ENCODE measurements around the gene RGS16. TPM values are rescaled to one million over a fixed set of nuclear protein-coding genes. Genes with fewer than 3 reads are reported as not detected.

RGS16 gene
- total and polyA plus RNA-seq, 2 donors (not counting 3 experiments of a cell fraction or from before 2014, with no cell fraction given), result not detected

DNA sequence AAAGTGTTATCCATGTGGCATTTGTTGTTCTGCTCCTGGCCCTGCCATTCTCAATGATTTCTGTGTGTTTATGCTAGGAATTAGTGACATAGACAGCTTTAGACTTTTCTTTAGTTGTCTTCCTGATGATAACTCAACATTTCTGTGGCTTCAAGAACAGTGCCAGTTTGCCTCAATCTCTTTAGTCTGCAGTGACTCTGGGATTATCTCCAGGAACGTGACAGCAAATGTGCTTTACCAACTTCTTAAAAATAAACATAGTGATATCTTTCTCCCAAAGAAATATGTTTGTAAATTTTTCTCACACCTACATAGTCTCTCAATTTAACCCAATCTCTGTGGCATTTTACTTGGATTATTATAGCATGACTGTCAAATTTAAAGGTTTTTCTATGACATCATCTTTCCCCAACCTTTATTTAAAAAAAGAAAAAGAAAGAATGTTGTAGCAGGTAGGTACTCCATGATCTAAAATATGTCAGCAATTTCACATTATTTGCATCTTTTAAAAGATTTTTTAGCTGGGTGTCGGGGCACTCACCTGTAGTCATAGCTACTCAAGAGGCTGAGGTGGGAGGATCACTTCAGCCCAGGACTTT is 39.7 kb downstream of the RGS16 start:
- TF ChIP-seq POLR2AphosphoS5 (IDR thresholded peaks at IDR 0.05; ENCODE audit: insufficient read depth, low read depth, low read length), result no peak
- Histone ChIP-seq H4K20me1 (replicated peaks; ENCODE audit: control insufficient read depth, extremely low read depth, insufficient read depth, low read length) (no peaks in the 10 kb centered on the region), H3K9me3 (replicated peaks; ENCODE audit: control insufficient read depth, insufficient read depth, low read length) (no peaks in the 10 kb centered on the region), H3K27ac (ENCODE audit: insufficient read depth, low read depth, low read length) (no peak overlapping the region), H3K36me3 (ENCODE audit: control insufficient read depth in 2 of 2, extremely low read depth in 1 of 2, insufficient read depth in 2 of 2, low read length in 2 of 2) (no peaks in the 10 kb centered on the region), H3K9ac (replicated peaks; ENCODE audit: extremely low read depth, insufficient read depth, low read length) (no peak overlapping the region), H2AFZ (ENCODE audit: low read depth, low read length) (no peak overlapping the region), H3K4me1 (ENCODE audit: control insufficient read depth, extremely low read depth, insufficient read depth, low read length) (no peaks in the 10 kb centered on the region), H3K4me3 (replicated peaks in 1 of 3; ENCODE audit: insufficient read depth in 1 of 3, low read depth in 1 of 3, low read length in 3 of 3) (no peak overlapping the region), H3K79me2 (ENCODE audit: control insufficient read depth, insufficient read depth, low read length) (no peaks in the 10 kb centered on the region), H3K4me2 (ENCODE audit: insufficient read depth, low read length) (no peak overlapping the region), H3K9me1 (replicated peaks; ENCODE audit: control insufficient read depth, extremely low read depth, insufficient read depth, low read length) (no peaks in the 10 kb centered on the region), H3K27me3 (ENCODE audit: control insufficient read depth in 2 of 2, insufficient read depth in 2 of 2, low read length in 2 of 2) (no peaks in the 10 kb centered on the region)
- intact Hi-C loops (cut with micrococcal nuclease), result no loop called here
- FAIRE-seq (no peak), DNase-seq (ENCODE audit: low read depth, low spot score) (no peak)
- POLR2A ChIA-PET, result no interaction called here
- CTCF ChIA-PET, result no interaction called here
- dilution Hi-C loops (cut with MboI; ENCODE audit: extremely low pct_ligation_motif_present, low sequenced_read_pairs), result no loop called here
- BruUV-seq (replicated peaks), result no TSS peak

GRCh38 chr1:182563095-182563494 is 41.1 kb downstream of the RGS16 start:
- no TSS peak for BruUV-seq (replicated peaks)
- no peak overlapping the region for H3K4me2 ChIP-seq (ENCODE audit: insufficient read depth, low read length)
- H3K79me2 ChIP-seq (ENCODE audit: control insufficient read depth, insufficient read depth, low read length), result no peaks in the 10 kb centered on the region
- no peak overlapping the region for H2AFZ ChIP-seq (ENCODE audit: low read depth, low read length)
- ChIA-PET POLR2A (no interaction called here), CTCF (no interaction called here)
- H3K4me1 ChIP-seq (ENCODE audit: control insufficient read depth, extremely low read depth, insufficient read depth, low read length), result no peaks in the 10 kb centered on the region
- TF ChIP-seq, protein P1, sequence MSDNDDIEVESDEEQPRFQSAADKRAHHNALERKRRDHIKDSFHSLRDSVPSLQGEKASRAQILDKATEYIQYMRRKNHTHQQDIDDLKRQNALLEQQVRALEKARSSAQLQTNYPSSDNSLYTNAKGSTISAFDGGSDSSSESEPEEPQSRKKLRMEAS (IDR thresholded peaks at IDR 0.05; ENCODE audit: insufficient read depth, insufficient read length), result no peak
- TF ChIP-seq GATA2 (IDR thresholded peaks at IDR 0.05; ENCODE audit: insufficient read depth, insufficient read length, low read depth, low read length) (no peak), CTCF (IDR thresholded peaks at IDR 0.05; ENCODE audit: extremely low read depth in 1 of 2, insufficient read depth in 1 of 2, low read depth in 1 of 2, low read length in 2 of 2) (no peak), JUN (IDR thresholded peaks at IDR 0.05; ENCODE audit: borderline replicate concordance, insufficient read depth, insufficient read length, low read depth) (no peak), POLR2AphosphoS5 (IDR thresholded peaks at IDR 0.05; ENCODE audit: insufficient read depth, low read depth, low read length) (no peak), FOS (IDR thresholded peaks at IDR 0.05; ENCODE audit: borderline replicate concordance, insufficient read depth, low read length) (no peak), POLR2A (IDR thresholded peaks at IDR 0.05; ENCODE audit: low read depth, low read length) (no peak), EZH2 (IDR thresholded peaks at IDR 0.05; ENCODE audit: borderline replicate concordance, low read depth, low read length, severe bottlenecking) (no peak), MYC (IDR thresholded peaks at IDR 0.05; ENCODE audit: low read depth, low read length) (no peak)
- H4K20me1 ChIP-seq (replicated peaks; ENCODE audit: control insufficient read depth, extremely low read depth, insufficient read depth, low read length), result no peaks in the 10 kb centered on the region
- intact Hi-C loops (cut with micrococcal nuclease) (no loop called here), dilution Hi-C loops (cut with MboI; ENCODE audit: extremely low pct_ligation_motif_present, low sequenced_read_pairs) (no loop called here)
- no peaks in the 10 kb centered on the region for H3K36me3 ChIP-seq (ENCODE audit: control insufficient read depth in 2 of 2, extremely low read depth in 1 of 2, insufficient read depth in 2 of 2, low read length in 2 of 2)
- FAIRE-seq, result no peak
- H3K9me1 ChIP-seq (replicated peaks; ENCODE audit: control insufficient read depth, extremely low read depth, insufficient read depth, low read length), result no peaks in the 10 kb centered on the region
- no peaks in the 10 kb centered on the region for H3K9me3 ChIP-seq (replicated peaks; ENCODE audit: control insufficient read depth, insufficient read depth, low read length)
- no peaks in the 10 kb centered on the region for H3K27me3 ChIP-seq (ENCODE audit: control insufficient read depth in 2 of 2, insufficient read depth in 2 of 2, low read length in 2 of 2)
- no peak overlapping the region for H3K27ac ChIP-seq (ENCODE audit: insufficient read depth, low read depth, low read length)
- no peak for DNase-seq (ENCODE audit: low read depth, low spot score)
- H3K9ac ChIP-seq (replicated peaks; ENCODE audit: extremely low read depth, insufficient read depth, low read length), result no peak overlapping the region
- H3K4me3 ChIP-seq (replicated peaks in 1 of 3; ENCODE audit: insufficient read depth in 1 of 3, low read depth in 1 of 3, low read length in 3 of 3), result no peak overlapping the region
